GM23338 (cell line): ENCODE data around the gene ZNF692.

Source experiments
- EZH2 ChIP-seq: fragments of 200-600 bp; sonication (generic); IDR thresholded peaks from one replicate; pipeline ENCODE4 v1.8.0; 2017; ENCODE audit warnings: antibody characterized with exemption, mild to moderate bottlenecking, low read depth; ENCODE audit not compliant: unreplicated experiment
- JUNB ChIP-seq: IDR thresholded peaks from one replicate; pipeline ENCODE4 v1.6.1; 2016; ENCODE audit warnings: antibody characterized with exemption; ENCODE audit not compliant: unreplicated experiment
- POLR2AphosphoS5 ChIP-seq: IDR thresholded peaks from 2 replicates; pipeline ENCODE4 v1.6.1; 2016; ENCODE audit warnings: antibody characterized with exemption, low read depth
- REST ChIP-seq: IDR thresholded peaks from one replicate; pipeline ENCODE4 v1.6.1; 2018; ENCODE audit warnings: antibody characterized with exemption; ENCODE audit not compliant: unreplicated experiment
- ZNF114 ChIP-seq: fragments of 250-450 bp; sonication (Bioruptor Pico); IDR thresholded peaks from 2 replicates; pipeline ENCODE4 v1.5.0; 2020; ENCODE audit warnings: mild to moderate bottlenecking, moderate library complexity
- TF ChIP-seq, protein P1 (sequence below), 2 experiments: fragments of 200-600 bp in 1 of 2; sonication (generic) in 1 of 2; conservative IDR thresholded peaks; 2 replicates each; pipeline versions ENCODE4 v1.5.1 to v1.6.1; 2016 to 2017; ENCODE audit warnings: antibody characterized with exemption in 2 of 2, low read depth in 2 of 2, mild to moderate bottlenecking in 2 of 2, moderate library complexity in 1 of 2

GRCh38 chr1:248852481-248853405 is 6.1 kb downstream of the ZNF692 start:
- no peak for TF ChIP-seq REST
- TF ChIP-seq, protein P1, sequence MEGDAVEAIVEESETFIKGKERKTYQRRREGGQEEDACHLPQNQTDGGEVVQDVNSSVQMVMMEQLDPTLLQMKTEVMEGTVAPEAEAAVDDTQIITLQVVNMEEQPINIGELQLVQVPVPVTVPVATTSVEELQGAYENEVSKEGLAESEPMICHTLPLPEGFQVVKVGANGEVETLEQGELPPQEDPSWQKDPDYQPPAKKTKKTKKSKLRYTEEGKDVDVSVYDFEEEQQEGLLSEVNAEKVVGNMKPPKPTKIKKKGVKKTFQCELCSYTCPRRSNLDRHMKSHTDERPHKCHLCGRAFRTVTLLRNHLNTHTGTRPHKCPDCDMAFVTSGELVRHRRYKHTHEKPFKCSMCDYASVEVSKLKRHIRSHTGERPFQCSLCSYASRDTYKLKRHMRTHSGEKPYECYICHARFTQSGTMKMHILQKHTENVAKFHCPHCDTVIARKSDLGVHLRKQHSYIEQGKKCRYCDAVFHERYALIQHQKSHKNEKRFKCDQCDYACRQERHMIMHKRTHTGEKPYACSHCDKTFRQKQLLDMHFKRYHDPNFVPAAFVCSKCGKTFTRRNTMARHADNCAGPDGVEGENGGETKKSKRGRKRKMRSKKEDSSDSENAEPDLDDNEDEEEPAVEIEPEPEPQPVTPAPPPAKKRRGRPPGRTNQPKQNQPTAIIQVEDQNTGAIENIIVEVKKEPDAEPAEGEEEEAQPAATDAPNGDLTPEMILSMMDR (conservative IDR thresholded peaks at IDR 0.05; ENCODE audit: low read depth in 2 of 2) = no peak
- no peak for TF ChIP-seq EZH2
- TF ChIP-seq POLR2AphosphoS5 = no peak
- TF ChIP-seq JUNB = no peak
- no peak for TF ChIP-seq ZNF114
